Vagina (tissue), 2 donors: ENCODE results near the gene CDX2.

Experiments
- POLR2A ChIP-seq, 2 donors: fragments of 450-650 bp; IDR thresholded peaks; one replicate each; pipeline ENCODE4 v1.6.1; 2017; ENCODE audit warnings: antibody characterized with exemption in 2 of 2, mild to moderate bottlenecking in 2 of 2, moderate library complexity in 2 of 2
- TF ChIP-seq, protein P1 (sequence below), 3 experiments: fragments of 450-650 bp in 2 of 3; fragments of 200-600 bp in 1 of 3; sonication (generic) in 1 of 3; IDR thresholded peaks; one replicate each; pipeline ENCODE4 v1.5.1; 2017 to 2019; ENCODE audit warnings: antibody characterized with exemption in 3 of 3, mild to moderate bottlenecking in 2 of 3, moderate library complexity in 2 of 3

DNA sequence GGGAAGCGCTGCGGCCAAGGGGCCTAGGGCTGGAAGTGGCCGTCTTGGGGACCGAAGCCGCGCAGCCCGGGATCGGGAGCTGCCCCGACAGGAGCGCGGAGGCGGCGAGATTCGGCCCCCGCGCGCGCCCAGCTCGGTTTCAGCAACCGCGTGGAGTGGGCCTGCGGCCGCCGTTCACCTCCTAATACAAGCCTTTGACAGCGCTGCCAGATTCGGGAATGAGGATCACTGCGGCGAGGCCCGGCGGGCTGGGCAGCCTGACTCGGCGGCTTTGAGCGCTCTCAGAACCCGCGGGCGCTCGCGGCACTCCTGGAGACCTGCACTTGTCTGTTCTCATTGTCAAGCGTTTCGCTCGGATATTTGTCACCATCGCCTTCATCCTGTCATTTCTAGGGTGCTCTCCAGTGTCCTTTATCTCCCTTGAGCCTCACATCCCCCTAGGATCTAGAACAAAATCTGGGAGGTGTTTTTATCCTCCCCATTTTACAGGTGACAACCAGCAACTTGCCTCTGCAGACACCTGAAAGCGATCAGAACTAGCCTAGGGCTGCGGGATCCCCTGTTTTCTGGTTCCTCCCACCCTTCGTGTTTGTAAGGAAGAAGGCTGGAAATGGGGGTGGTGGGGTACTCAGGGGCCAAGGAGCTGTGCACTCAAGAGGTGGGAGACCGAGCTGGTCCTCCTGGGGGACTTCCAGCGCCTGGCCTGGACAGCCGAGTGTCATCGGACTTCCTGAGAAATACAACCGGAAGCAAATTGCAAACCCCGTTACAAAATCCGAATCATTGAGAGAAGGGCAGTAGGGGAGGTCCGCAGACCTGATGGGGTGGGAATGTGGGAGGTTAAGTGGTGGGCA lies 1.5 kb upstream of the CDX2 start:
- TF ChIP-seq, protein P1, sequence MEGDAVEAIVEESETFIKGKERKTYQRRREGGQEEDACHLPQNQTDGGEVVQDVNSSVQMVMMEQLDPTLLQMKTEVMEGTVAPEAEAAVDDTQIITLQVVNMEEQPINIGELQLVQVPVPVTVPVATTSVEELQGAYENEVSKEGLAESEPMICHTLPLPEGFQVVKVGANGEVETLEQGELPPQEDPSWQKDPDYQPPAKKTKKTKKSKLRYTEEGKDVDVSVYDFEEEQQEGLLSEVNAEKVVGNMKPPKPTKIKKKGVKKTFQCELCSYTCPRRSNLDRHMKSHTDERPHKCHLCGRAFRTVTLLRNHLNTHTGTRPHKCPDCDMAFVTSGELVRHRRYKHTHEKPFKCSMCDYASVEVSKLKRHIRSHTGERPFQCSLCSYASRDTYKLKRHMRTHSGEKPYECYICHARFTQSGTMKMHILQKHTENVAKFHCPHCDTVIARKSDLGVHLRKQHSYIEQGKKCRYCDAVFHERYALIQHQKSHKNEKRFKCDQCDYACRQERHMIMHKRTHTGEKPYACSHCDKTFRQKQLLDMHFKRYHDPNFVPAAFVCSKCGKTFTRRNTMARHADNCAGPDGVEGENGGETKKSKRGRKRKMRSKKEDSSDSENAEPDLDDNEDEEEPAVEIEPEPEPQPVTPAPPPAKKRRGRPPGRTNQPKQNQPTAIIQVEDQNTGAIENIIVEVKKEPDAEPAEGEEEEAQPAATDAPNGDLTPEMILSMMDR (IDR thresholded peaks at IDR 0.05) = no peak
- no peak for TF ChIP-seq POLR2A (IDR thresholded peaks at IDR 0.05)
